CD4-positive, alpha-beta T cell treated with Interleukin-4 for 1 hour (primary cell): ENCODE measurements around the gene MMP28.

ENCODE experiments used
- DNase-seq, 2 donors: peaks; one replicate each; pipeline ENCODE4 v3.0.0-alpha.2; 2020 to 2022

MMP28 gene

GRCh38 chr17:35740997-35741931 lies 54.2 kb downstream of the MMP28 start:
- no peak for DNase-seq

GRCh38 chr17:35740216-35740615 lies 55.2 kb downstream of the MMP28 start:
- DNase-seq, result no peak

GRCh38 chr17:35738519-35739133 lies 56.8 kb downstream of the MMP28 start:
- DNase-seq, result no peak

- no peak for DNase-seq
Observed at GRCh38 chr17:35736236-35736635, 59.2 kb downstream of the MMP28 start.

- DNase-seq, result no peak
Observed at GRCh38 chr17:35735036-35735805, 60.2 kb downstream of the MMP28 start.

- no peak for DNase-seq
Observed at GRCh38 chr17:35734396-35734795, 61.0 kb downstream of the MMP28 start.

GRCh38 chr17:35733366-35733765 lies 62.1 kb downstream of the MMP28 start:
- DNase-seq, result no peak

- DNase-seq, result no peak
Observed at GRCh38 chr17:35732806-35733136, 62.7 kb downstream of the MMP28 start.

GRCh38 chr17:35731917-35732805 lies 63.3 kb downstream of the MMP28 start:
- DNase-seq, result no peak

- DNase-seq, result peak in 1 of 2 donors; percentile 34
Observed at GRCh38 chr17:35731239-35731916, 64.1 kb downstream of the MMP28 start, which contains the start of gene RASL10B. Gene RASL10B (plus strand): TSS chr17:35731639. CDS start chr17:35735185, 3,546 bp downstream.

- no peak for DNase-seq
Observed at GRCh38 chr17:35730400-35731005, 64.9 kb downstream of the MMP28 start.

- no peak for DNase-seq
Observed at GRCh38 chr17:35729405-35729833, 66.0 kb downstream of the MMP28 start.

GRCh38 chr17:35728551-35728950 lies 66.9 kb downstream of the MMP28 start:
- no peak for DNase-seq

GRCh38 chr17:35727635-35728034 lies 67.8 kb downstream of the MMP28 start:
- DNase-seq, result no peak

GRCh38 chr17:35726953-35727460 lies 68.4 kb downstream of the MMP28 start:
- DNase-seq, result no peak

GRCh38 chr17:35726127-35726952 lies 69.1 kb downstream of the MMP28 start:
- DNase-seq, result no peak

GRCh38 chr17:35725802-35726126 lies 69.7 kb downstream of the MMP28 start:
- DNase-seq, result no peak

- no peak for DNase-seq
Observed at GRCh38 chr17:35725058-35725457, 70.4 kb downstream of the MMP28 start.

GRCh38 chr17:35723735-35724134 lies 71.7 kb downstream of the MMP28 start:
- no peak for DNase-seq

GRCh38 chr17:35717475-35717874 lies 78.0 kb downstream of the MMP28 start:
- DNase-seq, result no peak
